GM12878 (cell line): ENCODE results near the gene BTG2. TPM values are rescaled to one million over a fixed set of nuclear protein-coding genes. Genes with fewer than 3 reads are reported as not detected.

Experiments used
- ATAC-seq: fragments of 200-7000 bp; cut with Tn5 transposase; 3 replicates; pipeline ENCODE4 v1.9.1; 2020; ENCODE audit warnings: mild to moderate bottlenecking, moderate library complexity
- BruUV-seq: library from RNA; stranded (reverse); fragments of 400-500 nt; replicated peaks from 2 replicates; lab custom pipeline; 2021; lab: Mats Ljungman, UMichigan
- CTCF ChIA-PET: fragments of 300-600 bp; sonication (Branson Sonifier 250); formaldehyde crosslinking; extraction: SDS; loops from one replicate; lab custom pipeline; 2021; ENCODE audit warnings: inconsistent platforms; lab: Yijun Ruan, JAX
- POLR2A ChIA-PET: fragments of 350-600 bp; formaldehyde crosslinking; extraction: SDS; loops from one replicate; lab custom pipeline; 2021; ENCODE audit warnings: inconsistent platforms; lab: Charles Lee
- RAD21 ChIA-PET: fragments of 300-600 bp; sonication (Branson Sonifier 250); formaldehyde crosslinking; loops from one replicate; lab custom pipeline; 2023; ENCODE audit warnings: antibody characterized with exemption; ENCODE audit not compliant: unreplicated experiment; lab: Charles Lee
- SMC1A ChIA-PET: fragments of 300-600 bp; sonication (Branson Sonifier 250); formaldehyde crosslinking; loops from one replicate; lab custom pipeline; 2023; ENCODE audit not compliant: unreplicated experiment, uncharacterized antibody; lab: Charles Lee
- DNase-seq: peaks from one replicate; pipeline ENCODE4 v3.0.0-alpha.2; 2011; ENCODE audit warnings: low read depth, low spot score
- FAIRE-seq: peaks from 3 replicates; lab custom pipeline; 2011; peaks lifted over from hg19 to GRCh38; lab: Jason Lieb, UNC
- H2AFZ ChIP-seq: 2 replicates; pipeline ENCODE4 v1.6.0; 2011; ENCODE audit warnings: low read depth, low read length, control low read depth; ENCODE audit not compliant: control insufficient read depth
- H3K27ac ChIP-seq: 2 replicates; pipeline ENCODE4 v1.5.1; 2011; ENCODE audit warnings: control low read depth; ENCODE audit not compliant: control insufficient read depth, insufficient read depth
- H3K27me3 ChIP-seq, 2 experiments: replicated peaks in 1 of 2; 2 replicates each; pipeline versions ENCODE4 v1.6.0 to v1.6.1; 2011; ENCODE audit warnings: low read length in 1 of 2; ENCODE audit not compliant: control insufficient read depth in 2 of 2, insufficient read depth in 2 of 2
- H3K36me3 ChIP-seq, 2 experiments: 2 replicates each; pipeline ENCODE4 v1.5.1; 2011; ENCODE audit warnings: low read length in 1 of 2; ENCODE audit not compliant: control insufficient read depth in 2 of 2, insufficient read depth in 2 of 2
- H3K4me1 ChIP-seq: 2 replicates; pipeline ENCODE4 v1.6.1; 2011; ENCODE audit warnings: mild to moderate bottlenecking, low read length, moderate library complexity, mixed read lengths; ENCODE audit not compliant: control insufficient read depth, insufficient read depth
- H3K4me2 ChIP-seq: 2 replicates; pipeline ENCODE4 v1.6.0; 2011; ENCODE audit warnings: control low read depth; ENCODE audit not compliant: control insufficient read depth, insufficient read depth
- H3K4me3 ChIP-seq: fragments of 200-600 bp; sonication (generic); 2 replicates; pipeline ENCODE4 v1.5.1; 2016
- H3K79me2 ChIP-seq: 2 replicates; pipeline ENCODE4 v1.6.0; 2011; ENCODE audit warnings: low read length; ENCODE audit not compliant: control insufficient read depth, insufficient read depth
- H3K9ac ChIP-seq: 2 replicates; pipeline ENCODE4 v1.8.0; 2011; ENCODE audit warnings: low read length, control low read depth, mixed read lengths; ENCODE audit not compliant: control insufficient read depth, insufficient read depth
- H3K9me3 ChIP-seq: replicated peaks from 3 replicates; pipeline ENCODE4 v1.5.1; 2011; ENCODE audit warnings: mild to moderate bottlenecking, low read length; ENCODE audit not compliant: control insufficient read depth, insufficient read depth
- H4K20me1 ChIP-seq: 2 replicates; pipeline ENCODE4 v1.6.0; 2011; ENCODE audit not compliant: control insufficient read depth, insufficient read depth
- BMI1 ChIP-seq: fragments of 450-650 bp; IDR thresholded peaks from 2 replicates; pipeline ENCODE4 v1.6.1; 2016; ENCODE audit warnings: mild to moderate bottlenecking, moderate library complexity, borderline replicate concordance
- EZH2 ChIP-seq: IDR thresholded peaks from 2 replicates; pipeline ENCODE4 v1.6.1; 2012; ENCODE audit warnings: low read depth, mild to moderate bottlenecking, control low read depth, inconsistent platforms, low read length, borderline replicate concordance; ENCODE audit not compliant: control insufficient read depth
- GATAD2B ChIP-seq: fragments of 450-650 bp; conservative IDR thresholded peaks from 2 replicates; pipeline ENCODE4 v1.6.1; 2017; ENCODE audit warnings: low read depth, mild to moderate bottlenecking, moderate library complexity
- MLLT1 ChIP-seq: fragments of 450-650 bp; IDR thresholded peaks from 2 replicates; pipeline ENCODE4 v1.6.1; 2016; ENCODE audit warnings: mild to moderate bottlenecking
- NKRF ChIP-seq: fragments of 450-650 bp; conservative IDR thresholded peaks from 2 replicates; pipeline ENCODE4 v1.6.1; 2017; ENCODE audit warnings: mild to moderate bottlenecking, moderate library complexity
- PAX8 ChIP-seq: fragments of 450-650 bp; IDR thresholded peaks from 2 replicates; pipeline ENCODE4 v1.6.1; 2017; ENCODE audit warnings: mild to moderate bottlenecking, moderate library complexity
- POLR2AphosphoS2 ChIP-seq: IDR thresholded peaks from 2 replicates; pipeline ENCODE4 v1.6.1; 2011; ENCODE audit warnings: low read depth, mild to moderate bottlenecking, low read length, improper control_type of control experiment, moderate library complexity
- POU2F2 ChIP-seq: IDR thresholded peaks from 3 replicates; pipeline ENCODE4 v1.6.1; 2011; ENCODE audit warnings: low read depth, mild to moderate bottlenecking, low read length, borderline replicate concordance
- SMAD5 ChIP-seq: IDR thresholded peaks from 2 replicates; pipeline ENCODE4 v1.6.1; 2016; ENCODE audit warnings: antibody characterized with exemption, low read depth
- SMARCA5 ChIP-seq: fragments of 450-650 bp; IDR thresholded peaks from 2 replicates; pipeline ENCODE4 v1.6.1; 2017; ENCODE audit warnings: mild to moderate bottlenecking
- SREBF1 ChIP-seq: IDR thresholded peaks from 2 replicates; pipeline ENCODE4 v1.6.1; 2012; ENCODE audit warnings: mild to moderate bottlenecking, low read length
- STAT3 ChIP-seq: IDR thresholded peaks from 2 replicates; pipeline ENCODE4 v1.6.1; 2011; ENCODE audit warnings: low read depth, low read length, improper control_type of control experiment
- SUZ12 ChIP-seq: fragments of 200-600 bp; sonication (generic); IDR thresholded peaks from one replicate; pipeline ENCODE4 v1.6.1; 2018; ENCODE audit warnings: antibody characterized with exemption, mild to moderate bottlenecking; ENCODE audit not compliant: unreplicated experiment
- WRNIP1 ChIP-seq: IDR thresholded peaks from 2 replicates; pipeline ENCODE4 v1.6.1; 2011; ENCODE audit warnings: low read depth, low read length, improper control_type of control experiment, borderline replicate concordance
- ZBTB33 ChIP-seq: fragments of 450-650 bp; IDR thresholded peaks from 2 replicates; pipeline ENCODE4 v1.6.1; 2017; ENCODE audit warnings: mild to moderate bottlenecking
- ZZZ3 ChIP-seq: IDR thresholded peaks from 2 replicates; pipeline ENCODE4 v1.6.1; 2011; ENCODE audit warnings: low read depth; ENCODE audit not compliant: control insufficient read depth, insufficient read length
- WGBS: methylation state at CpG from one replicate; pipeline ENCODE4 v1.1.6; 2016; ENCODE audit warnings: low lambda C conversion rate; ENCODE audit not compliant: insufficient replicate concordance, insufficient coverage; ENCODE audit errors: missing lambda C conversion rate; 5-methylcytosine and 5-hydroxymethylcytosine counted together
- in situ Hi-C: fragments of 300-500 bp; cut with MboI; formaldehyde crosslinking; loops from 9 replicates; pipeline ENCODE4 v1.14.3; 2018; ENCODE audit warnings: mixed read lengths
- intact Hi-C: fragments of 100-400 bp; cut with micrococcal nuclease; formaldehyde crosslinking; loops from one replicate; pipeline ENCODE4 v1.14.2; 2022; ENCODE audit not compliant: unreplicated experiment
- polyA plus RNA-seq, 11 experiments: library from polyadenylated mRNA; depleted of rRNA in 4 of 11; unstranded in 6 of 11; stranded (reverse) in 5 of 11; fragments of >200 nt; fragmentation: Nextera tagmentation in 4 of 11; fragmentation: Illumina TruSeq in 1 of 11; extraction: Ambion mirVana in 4 of 11; extraction: Trizol in 1 of 11; gene quantifications; 1 replicate in 1 of 11; 2 replicates in 10 of 11; pipeline versions ENCODE4 v1.2.1 to v1.2.3, GENCODE V29; 2011 to 2016; ENCODE audit warnings: inconsistent platforms in 2 of 11, missing spikeins in 2 of 11, low read depth in 1 of 11
- total RNA-seq, 4 experiments: library from RNA; depleted of rRNA in 3 of 4; stranded (reverse); fragments of >200 nt in 3 of 4; fragmentation: Illumina TruSeq in 1 of 4; extraction: Trizol in 1 of 4; gene quantifications; 2 replicates each; pipeline versions ENCODE4 v1.2.1 to v1.2.3, GENCODE V29; 2013 to 2021
- TF ChIP-seq, protein P1 (sequence below): fragments of 150-350 bp; IDR thresholded peaks from 2 replicates; pipeline ENCODE4 v1.6.1; 2014; ENCODE audit warnings: mild to moderate bottlenecking, low read depth, low read length

BTG2 gene
- total and polyA plus RNA-seq, 10 of the 15 experiments (the other 5 are each of a cell fraction or from before 2014, with no cell fraction given), result 23.3 to 160 (median 98.1) TPM

DNA sequence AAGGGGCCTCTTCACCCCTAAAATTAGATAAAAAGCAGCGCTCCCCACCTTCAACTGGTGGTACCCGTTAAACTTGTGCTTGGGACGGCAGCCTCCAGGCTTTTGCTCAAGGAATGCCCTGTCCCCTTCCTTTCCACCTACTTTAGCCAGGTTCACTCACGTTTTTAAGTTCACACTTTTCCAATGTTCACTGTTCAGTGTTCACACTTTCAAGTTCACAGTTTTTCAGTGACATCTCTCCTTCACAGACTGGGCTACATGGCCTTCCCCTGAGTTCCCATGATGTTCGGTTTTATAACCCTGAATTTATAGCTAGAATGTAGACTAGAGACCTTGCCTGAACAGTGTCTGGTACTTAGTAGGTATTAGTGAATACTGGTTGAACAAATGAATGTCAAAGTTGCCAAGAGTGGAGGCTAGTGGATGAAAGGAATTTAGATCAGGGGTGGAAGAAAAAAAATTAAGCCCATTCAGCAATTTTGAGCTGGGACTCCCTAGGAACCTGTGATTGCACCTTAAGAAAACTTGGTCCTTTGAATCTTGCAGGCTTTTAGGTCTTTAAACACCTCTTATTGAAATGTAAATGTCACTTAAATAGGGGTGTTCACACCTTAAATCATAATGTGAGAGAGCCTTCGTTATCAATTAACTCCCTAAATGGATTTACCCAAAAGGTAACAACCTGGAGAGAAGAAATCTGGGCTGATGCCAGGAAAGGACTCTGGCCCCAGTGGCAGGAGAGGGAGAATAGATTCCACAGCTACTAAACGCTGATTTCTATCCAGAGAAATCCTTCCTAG is 12.3 kb downstream of the BTG2 start (continued):
- TF ChIP-seq ZZZ3 (no peak), MLLT1 (no peak), SMAD5 (no peak), SREBF1 (no peak), PAX8 (no peak), POU2F2 (no peak), POLR2AphosphoS2 (no peak), STAT3 (no peak), BMI1 (no peak)

- ChIA-PET CTCF (interaction anchor here (0.6 to 3.9 kb wide), 4 partner anchors 8 to 49 kb away, joined by 3 to 32 read pairs (median 9); no protein-coding TSS in a partner anchor), SMC1A (interaction anchor here (0.8 to 3.2 kb wide), 6 partner anchors 8 to 45 kb away, joined by 3 to 28 read pairs (median 4); no protein-coding TSS in a partner anchor), POLR2A (interaction anchor here (1.5 to 3.8 kb wide), 3 partner anchors 8 to 11 kb away, joined by 4 to 29 read pairs (median 22); no protein-coding TSS in a partner anchor), RAD21 (interaction anchor here (1.1 to 1.2 kb wide), 2 partner anchors 9 to 12 kb away, joined by 4 to 10 read pairs; no protein-coding TSS in a partner anchor)
- in situ Hi-C loops, result no loop called here
- Histone ChIP-seq H3K4me1 (peaks cover 31% of the 10 kb centered on the region), H3K36me3 (no peaks in the 10 kb centered on the region), H3K27ac (no peak overlapping the region), H2AFZ (no peak overlapping the region), H3K9ac (no peak overlapping the region), H4K20me1 (no peaks in the 10 kb centered on the region), H3K27me3 (no peaks in the 10 kb centered on the region), H3K4me3 (no peak overlapping the region), H3K9me3 (no peaks in the 10 kb centered on the region), H3K4me2 (no peak overlapping the region), H3K79me2 (no peaks in the 10 kb centered on the region)
- no peak for DNase-seq
- intact Hi-C loops, result no loop called here
- FAIRE-seq, result no peak
- ATAC-seq, result no peak
- no TSS peak for BruUV-seq
- 89% methylated on average over 1 of the region's 1 CpG for WGBS
- TF ChIP-seq EZH2 (no peak), WRNIP1 (no peak), SUZ12 (no peak), SMARCA5 (no peak), NKRF (no peak), ZBTB33 (no peak), GATAD2B (no peak)
- TF ChIP-seq, protein P1, sequence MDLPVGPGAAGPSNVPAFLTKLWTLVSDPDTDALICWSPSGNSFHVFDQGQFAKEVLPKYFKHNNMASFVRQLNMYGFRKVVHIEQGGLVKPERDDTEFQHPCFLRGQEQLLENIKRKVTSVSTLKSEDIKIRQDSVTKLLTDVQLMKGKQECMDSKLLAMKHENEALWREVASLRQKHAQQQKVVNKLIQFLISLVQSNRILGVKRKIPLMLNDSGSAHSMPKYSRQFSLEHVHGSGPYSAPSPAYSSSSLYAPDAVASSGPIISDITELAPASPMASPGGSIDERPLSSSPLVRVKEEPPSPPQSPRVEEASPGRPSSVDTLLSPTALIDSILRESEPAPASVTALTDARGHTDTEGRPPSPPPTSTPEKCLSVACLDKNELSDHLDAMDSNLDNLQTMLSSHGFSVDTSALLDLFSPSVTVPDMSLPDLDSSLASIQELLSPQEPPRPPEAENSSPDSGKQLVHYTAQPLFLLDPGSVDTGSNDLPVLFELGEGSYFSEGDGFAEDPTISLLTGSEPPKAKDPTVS, result no peak
Measured at GRCh38 chr1:203318229-203318517, 12.9 kb downstream of the BTG2 start.
